GM12875 (cell line): ENCODE data around the gene LZTFL1.

Source experiments
- H3K4me3 ChIP-seq: one replicate; pipeline ENCODE4 v1.5.1; 2011; ENCODE audit warnings: low read depth, low read length, control low read depth
- TF ChIP-seq, protein P1 (sequence below): IDR thresholded peaks from 2 replicates; pipeline ENCODE4 v1.5.1; 2011; ENCODE audit warnings: low read depth, mild to moderate bottlenecking, control low read depth, inconsistent platforms, low read length, moderate library complexity, borderline replicate concordance; ENCODE audit not compliant: insufficient read depth

LZTFL1 gene

DNA sequence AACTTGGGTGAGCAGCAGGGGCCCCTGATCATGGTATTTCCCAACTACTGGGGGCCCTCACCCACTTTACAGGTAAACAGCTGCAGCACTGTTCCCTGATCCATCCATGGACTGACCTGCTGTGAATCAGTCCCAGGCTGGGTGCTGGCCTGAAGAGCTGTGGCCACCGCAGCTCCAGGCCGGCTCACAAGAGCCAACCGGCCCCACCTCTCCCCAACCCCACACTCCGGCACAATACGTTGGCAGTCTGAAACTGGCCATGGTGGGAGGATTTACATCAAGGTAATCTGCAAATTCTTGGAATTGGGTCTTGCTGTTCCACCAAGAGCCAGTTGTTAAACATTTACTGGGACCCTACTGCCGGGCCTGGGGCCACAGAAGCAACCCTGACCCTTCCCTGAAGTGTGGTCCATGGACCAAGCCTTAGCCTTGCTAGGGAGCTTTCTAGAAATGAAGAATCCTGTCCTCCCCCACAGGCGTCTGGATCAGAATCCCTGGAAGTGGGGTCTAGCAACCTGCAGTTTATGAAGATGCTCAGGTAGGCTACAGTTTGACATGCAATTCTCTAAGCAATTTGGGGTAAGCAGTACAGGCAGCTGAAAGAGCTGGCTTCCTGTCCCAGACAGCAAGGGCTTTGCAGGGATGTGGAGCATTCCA lies 49.3 kb downstream of the LZTFL1 start:
- H3K4me3 ChIP-seq, result no peak overlapping the region
- TF ChIP-seq, protein P1, sequence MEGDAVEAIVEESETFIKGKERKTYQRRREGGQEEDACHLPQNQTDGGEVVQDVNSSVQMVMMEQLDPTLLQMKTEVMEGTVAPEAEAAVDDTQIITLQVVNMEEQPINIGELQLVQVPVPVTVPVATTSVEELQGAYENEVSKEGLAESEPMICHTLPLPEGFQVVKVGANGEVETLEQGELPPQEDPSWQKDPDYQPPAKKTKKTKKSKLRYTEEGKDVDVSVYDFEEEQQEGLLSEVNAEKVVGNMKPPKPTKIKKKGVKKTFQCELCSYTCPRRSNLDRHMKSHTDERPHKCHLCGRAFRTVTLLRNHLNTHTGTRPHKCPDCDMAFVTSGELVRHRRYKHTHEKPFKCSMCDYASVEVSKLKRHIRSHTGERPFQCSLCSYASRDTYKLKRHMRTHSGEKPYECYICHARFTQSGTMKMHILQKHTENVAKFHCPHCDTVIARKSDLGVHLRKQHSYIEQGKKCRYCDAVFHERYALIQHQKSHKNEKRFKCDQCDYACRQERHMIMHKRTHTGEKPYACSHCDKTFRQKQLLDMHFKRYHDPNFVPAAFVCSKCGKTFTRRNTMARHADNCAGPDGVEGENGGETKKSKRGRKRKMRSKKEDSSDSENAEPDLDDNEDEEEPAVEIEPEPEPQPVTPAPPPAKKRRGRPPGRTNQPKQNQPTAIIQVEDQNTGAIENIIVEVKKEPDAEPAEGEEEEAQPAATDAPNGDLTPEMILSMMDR, result no peak

DNA sequence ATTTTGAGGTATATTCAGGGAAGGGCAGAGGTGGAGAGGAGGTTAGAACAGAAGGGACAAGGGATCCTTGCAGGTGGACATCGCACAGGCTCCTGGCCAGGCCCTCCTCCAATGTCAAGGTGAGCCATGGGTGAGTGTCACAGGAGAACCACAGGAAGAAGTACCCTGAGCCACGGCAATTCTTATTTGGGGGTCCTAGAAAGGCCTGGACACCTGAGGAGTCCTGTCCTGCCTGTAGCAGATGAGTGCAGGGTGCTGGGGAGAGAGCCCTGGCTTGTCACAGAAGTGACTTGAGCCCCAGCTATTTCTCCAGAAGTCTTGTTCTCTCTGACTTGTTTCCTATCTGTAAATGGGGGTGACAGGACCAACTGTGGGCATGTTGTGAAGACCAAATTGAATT lies 49.9 kb downstream of the LZTFL1 start:
- TF ChIP-seq, protein P1, result no peak

DNA sequence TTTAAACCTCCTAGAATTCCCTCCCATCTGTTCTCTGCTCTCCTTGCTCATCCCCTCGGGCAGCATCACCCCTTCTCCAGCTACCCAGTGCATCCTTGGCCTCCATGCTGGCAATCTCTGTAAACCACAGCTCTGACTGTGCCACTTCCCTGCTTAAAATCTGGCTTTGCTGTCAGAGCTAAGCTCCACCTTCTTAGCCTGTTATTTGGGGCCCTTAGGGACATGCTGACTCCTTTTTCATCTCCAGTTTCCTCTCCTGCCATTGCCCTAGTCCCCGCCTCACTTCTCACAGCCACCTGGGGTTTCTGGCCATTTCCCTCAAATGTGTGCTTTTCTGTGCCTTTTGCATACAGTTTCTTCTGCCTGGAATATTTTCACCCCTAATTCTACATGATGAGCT lies 51.3 kb downstream of the LZTFL1 start:
- TF ChIP-seq, protein P1, result no peak
- no peak overlapping the region for H3K4me3 ChIP-seq

More for the DNA sequence above, 49.9 kb downstream of the LZTFL1 start:
- H3K4me3 ChIP-seq, result no peak overlapping the region

DNA sequence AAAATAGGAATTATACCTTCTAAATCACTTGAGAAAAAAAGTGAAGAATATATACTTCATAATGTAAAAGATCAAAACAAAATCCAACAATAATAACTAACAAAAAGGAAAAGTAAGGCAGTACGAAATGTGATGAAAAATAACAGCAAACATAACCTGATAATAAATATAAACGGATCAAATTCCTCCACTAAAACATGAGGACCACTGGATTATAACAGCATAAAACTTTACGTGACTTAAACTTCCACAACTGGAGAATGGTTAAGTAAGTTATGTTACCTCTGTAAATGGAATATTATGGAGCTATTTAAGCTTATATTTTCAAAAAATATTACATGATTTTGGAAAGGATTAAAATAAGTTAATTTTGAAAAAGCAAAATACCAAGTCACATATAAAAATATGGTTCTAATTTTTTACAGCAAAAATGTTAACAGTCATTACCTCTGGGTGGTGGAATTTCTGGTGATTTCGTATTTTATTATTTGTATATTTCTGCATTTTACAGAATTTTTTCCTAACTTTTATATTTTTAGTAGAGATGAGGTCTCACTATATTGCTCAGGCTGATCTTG lies 52.6 kb downstream of the LZTFL1 start:
- TF ChIP-seq, protein P1, result no peak
- no peak overlapping the region for H3K4me3 ChIP-seq

DNA sequence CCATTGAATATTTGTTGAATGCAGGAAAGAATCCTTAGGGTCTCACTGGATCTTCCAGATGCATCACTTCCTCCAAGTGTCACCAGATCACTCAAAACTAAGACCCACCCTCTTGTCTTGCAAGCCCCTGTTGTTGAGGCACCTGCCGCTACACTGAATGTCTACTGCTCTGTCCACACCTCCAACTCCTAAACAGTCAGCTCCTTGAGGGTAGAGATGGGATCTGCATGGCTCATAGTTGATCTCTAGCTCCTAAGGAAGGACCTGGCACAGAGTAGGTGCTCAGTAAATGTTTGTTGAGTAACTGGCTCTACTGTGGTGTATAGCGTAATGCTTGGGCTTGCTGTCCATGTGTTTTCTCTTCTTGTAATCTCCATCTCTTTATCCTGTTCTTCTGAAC lies 54.4 kb downstream of the LZTFL1 start:
- TF ChIP-seq, protein P1, result no peak

DNA sequence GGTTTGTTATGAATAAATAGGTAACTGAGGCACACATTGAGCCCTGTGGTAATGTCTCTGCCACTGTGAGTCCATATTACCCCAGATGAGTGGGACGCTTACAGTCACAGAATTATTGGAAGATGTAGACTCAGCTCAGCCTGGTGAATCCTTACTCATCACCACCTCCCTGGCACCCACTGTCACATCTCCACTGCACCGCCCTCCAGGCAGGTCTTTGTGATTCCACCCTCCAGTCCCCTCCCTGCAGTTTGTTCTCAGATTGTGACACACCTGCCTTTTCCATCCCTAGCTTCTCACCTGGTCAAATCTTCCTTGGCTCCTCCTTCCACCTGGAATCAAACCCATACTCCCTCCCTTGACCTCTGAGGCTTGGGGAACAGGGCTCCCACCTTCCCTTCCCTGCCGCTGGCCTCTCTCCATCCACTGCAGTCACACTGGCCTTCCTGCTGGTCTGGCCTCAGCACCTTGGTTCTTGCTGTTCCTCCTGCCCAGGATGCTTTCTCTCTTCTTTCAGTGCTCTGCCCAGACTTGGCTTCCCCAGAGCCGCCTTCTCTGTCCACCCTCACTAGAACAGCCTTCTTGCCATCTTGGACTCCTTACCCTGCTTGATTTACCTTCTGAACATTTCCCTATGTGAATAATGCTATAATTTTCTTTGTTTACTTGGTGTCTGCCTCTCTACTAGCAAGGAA lies 55.0 kb downstream of the LZTFL1 start:
- no peak overlapping the region for H3K4me3 ChIP-seq
- TF ChIP-seq, protein P1, result no peak

More for the DNA sequence above, 54.4 kb downstream of the LZTFL1 start:
- H3K4me3 ChIP-seq, result no peak overlapping the region
